ENCODE data around the gene AS3MT. TPM values are rescaled to one million over a fixed set of nuclear protein-coding genes. Genes with fewer than 3 reads are reported as not detected.
"Not testable (repeated sequence)": the region's sequence is repeated elsewhere in the genome, so short reads cannot be mapped to it uniquely, and the experiment has no call there.

AS3MT gene
- total and polyA plus RNA-seq, 2 of the 8 experiments (the other 6 are each of a cell fraction or from before 2014, with no cell fraction given): 5.8 to 10.3 TPM

GRCh38 chr10:102855731-102856436 is 13.4 kb upstream of the AS3MT start:
- H3K23ac ChIP-seq (ENCODE audit: insufficient read length); H3K79me1 ChIP-seq (ENCODE audit: low read depth, low read length); H3K9ac ChIP-seq (replicated peaks in 1 of 4; ENCODE audit: extremely low read depth in 1 of 4, low read depth in 3 of 4, low read length in 3 of 4); H2BK5ac ChIP-seq (ENCODE audit: low read depth, low read length); H2BK15ac ChIP-seq (ENCODE audit: low read length); H2AFZ ChIP-seq (ENCODE audit: low read length); H3K27ac ChIP-seq (ENCODE audit: low read depth, low read length); H3K23me2 ChIP-seq (ENCODE audit: low read depth, low read length); H3K36me3 ChIP-seq (ENCODE audit: control insufficient read depth in 2 of 4, insufficient read depth in 4 of 4, low read length in 3 of 4); DNase-seq (ENCODE audit: low read depth in 1 of 2, low spot score in 2 of 2); H2BK12ac ChIP-seq (ENCODE audit: low read depth, low read length); H2AK5ac ChIP-seq (ENCODE audit: low read depth, low read length); H3K4ac ChIP-seq (replicated peaks; ENCODE audit: insufficient read length, low read depth, low read length); H3K27me3 ChIP-seq (replicated peaks in 1 of 4; ENCODE audit: control insufficient read depth in 3 of 4, extremely low read depth in 1 of 4, insufficient read depth in 3 of 4, low read length in 3 of 4); H3K79me2 ChIP-seq (ENCODE audit: control insufficient read depth in 1 of 2, insufficient read depth in 2 of 2, low read length in 2 of 2); H4K91ac ChIP-seq (replicated peaks; ENCODE audit: insufficient read length, low read length); FAIRE-seq; H4K20me1 ChIP-seq (replicated peaks in 1 of 2; ENCODE audit: control insufficient read depth in 1 of 2, insufficient read depth in 2 of 2, low read length in 2 of 2); H4K5ac ChIP-seq (ENCODE audit: insufficient read length, low read depth, low read length); H4K8ac ChIP-seq (ENCODE audit: extremely low read depth, insufficient read depth, low read length); H2BK20ac ChIP-seq (ENCODE audit: low read length); H2BK120ac ChIP-seq (replicated peaks; ENCODE audit: low read depth, low read length); H3K18ac ChIP-seq (ENCODE audit: extremely low read depth, low read length); H3K56ac ChIP-seq (replicated peaks; ENCODE audit: insufficient read length, low read depth, low read length); H3K4me1 ChIP-seq (replicated peaks in 1 of 4; ENCODE audit: control insufficient read depth in 3 of 4, insufficient read depth in 4 of 4, low read length in 3 of 4); H3K9me3 ChIP-seq (ENCODE audit: insufficient read depth in 2 of 2, low read depth in 1 of 2, low read length in 1 of 2); H3K4me3 ChIP-seq (ENCODE audit: extremely low read depth in 1 of 4, insufficient read depth in 2 of 4, low read depth in 3 of 4, low read length in 4 of 4); H3K14ac ChIP-seq (ENCODE audit: insufficient read length); H3K4me2 ChIP-seq (ENCODE audit: insufficient read depth in 1 of 2, low read depth in 2 of 2, low read length in 2 of 2): not testable (repeated sequence)
- 85% methylated on average over 11 of the region's 11 CpGs; no CpG with 5 or more reads in 1 of the 2 experiments for WGBS, 2 experiments (ENCODE audit: extremely low coverage in 1 of 2, insufficient coverage in 1 of 2, insufficient read length in 1 of 2, insufficient replicate concordance in 2 of 2, low coverage in 1 of 2, low lambda C conversion rate in 2 of 2, missing lambda C conversion rate in 1 of 2)
- POLR2A ChIA-PET (ENCODE audit: partially characterized antibody): interaction anchor here (0.6 to 2.6 kb wide), 2 partner anchors 13 to 353 kb away, joined by 3 to 18 read pairs; partner anchors contain the start of gene AS3MT
- CTCF ChIA-PET (ENCODE audit: partially characterized antibody): interaction anchor here (1.0 to 1.3 kb wide), 3 partner anchors 10 to 47 kb away, joined by 3 to 5 read pairs (median 4); no protein-coding TSS in a partner anchor

Measured in H1 (cell line).